IMR-90 (cell line): ENCODE data around the gene COX4I1.

Experiments
- CEBPB ChIP-seq: IDR thresholded peaks from 2 replicates; pipeline ENCODE4 v1.6.1; 2012; ENCODE audit warnings: low read depth, low read length, improper control_type of control experiment
- FOS ChIP-seq: fragments of 150-350 bp; IDR thresholded peaks from 2 replicates; pipeline ENCODE4 v1.6.1; 2016; ENCODE audit warnings: low read depth, low read length
- MAFK ChIP-seq: IDR thresholded peaks from 2 replicates; pipeline ENCODE4 v1.6.1; 2012; ENCODE audit warnings: low read depth, low read length, improper control_type of control experiment
- POLR2A ChIP-seq: IDR thresholded peaks from 2 replicates; pipeline ENCODE4 v1.6.1; 2012; ENCODE audit warnings: mild to moderate bottlenecking, low read depth, low read length
- RCOR1 ChIP-seq: IDR thresholded peaks from 2 replicates; pipeline ENCODE4 v1.6.1; 2012; ENCODE audit warnings: mild to moderate bottlenecking, low read length, improper control_type of control experiment; ENCODE audit not compliant: insufficient replicate concordance
- SMC3 ChIP-seq: fragments of 150-350 bp; IDR thresholded peaks from 2 replicates; pipeline ENCODE4 v1.6.1; 2016; ENCODE audit warnings: low read depth, mild to moderate bottlenecking, antibody characterized with exemption, low read length, moderate library complexity
- TF ChIP-seq, protein P1 (sequence below): conservative IDR thresholded peaks from 2 replicates; pipeline ENCODE4 v1.5.1; 2012; ENCODE audit warnings: mild to moderate bottlenecking, low read depth, low read length, improper control_type of control experiment

DNA sequence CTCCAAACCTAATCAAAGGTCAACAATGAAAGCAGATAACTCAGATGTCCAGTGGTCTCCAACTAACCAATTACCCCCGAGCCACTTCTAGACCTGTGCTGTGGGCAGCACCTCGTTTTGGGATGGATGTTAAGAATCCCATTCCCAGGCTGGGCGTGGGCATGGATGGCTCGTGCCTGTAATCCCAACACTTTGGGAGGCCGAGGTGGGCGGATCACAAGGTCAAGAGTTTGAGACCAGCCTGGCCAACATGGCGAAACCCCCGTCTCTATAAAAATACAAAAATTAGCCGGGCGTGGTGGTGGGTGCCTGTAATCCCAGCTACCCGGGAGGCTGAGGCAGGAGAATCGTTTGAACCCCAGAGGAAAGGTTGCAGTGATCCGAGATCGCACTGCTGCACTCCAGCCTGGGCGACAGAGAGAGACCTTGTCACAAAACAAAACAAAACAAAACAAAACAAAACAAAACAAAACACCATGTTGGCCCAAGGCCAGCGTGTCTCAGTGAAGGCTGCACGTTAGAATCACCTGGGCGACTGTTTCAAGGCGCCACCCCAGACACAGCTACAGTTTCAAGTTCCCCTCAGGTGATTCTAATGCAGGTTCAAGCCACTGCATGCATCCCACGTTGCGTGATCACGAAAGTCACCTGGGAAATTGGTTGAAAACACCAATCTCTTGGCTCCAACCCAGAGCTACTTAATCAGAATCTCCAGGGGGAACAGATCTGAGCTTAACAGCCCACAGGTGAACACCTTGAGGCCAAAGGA lies 21.3 kb downstream of the COX4I1 start:
- TF ChIP-seq, protein P1, sequence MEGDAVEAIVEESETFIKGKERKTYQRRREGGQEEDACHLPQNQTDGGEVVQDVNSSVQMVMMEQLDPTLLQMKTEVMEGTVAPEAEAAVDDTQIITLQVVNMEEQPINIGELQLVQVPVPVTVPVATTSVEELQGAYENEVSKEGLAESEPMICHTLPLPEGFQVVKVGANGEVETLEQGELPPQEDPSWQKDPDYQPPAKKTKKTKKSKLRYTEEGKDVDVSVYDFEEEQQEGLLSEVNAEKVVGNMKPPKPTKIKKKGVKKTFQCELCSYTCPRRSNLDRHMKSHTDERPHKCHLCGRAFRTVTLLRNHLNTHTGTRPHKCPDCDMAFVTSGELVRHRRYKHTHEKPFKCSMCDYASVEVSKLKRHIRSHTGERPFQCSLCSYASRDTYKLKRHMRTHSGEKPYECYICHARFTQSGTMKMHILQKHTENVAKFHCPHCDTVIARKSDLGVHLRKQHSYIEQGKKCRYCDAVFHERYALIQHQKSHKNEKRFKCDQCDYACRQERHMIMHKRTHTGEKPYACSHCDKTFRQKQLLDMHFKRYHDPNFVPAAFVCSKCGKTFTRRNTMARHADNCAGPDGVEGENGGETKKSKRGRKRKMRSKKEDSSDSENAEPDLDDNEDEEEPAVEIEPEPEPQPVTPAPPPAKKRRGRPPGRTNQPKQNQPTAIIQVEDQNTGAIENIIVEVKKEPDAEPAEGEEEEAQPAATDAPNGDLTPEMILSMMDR, result no peak
- no peak for TF ChIP-seq CEBPB
- no peak for TF ChIP-seq FOS
- TF ChIP-seq POLR2A, result no peak
- TF ChIP-seq RCOR1, result no peak
- no peak for TF ChIP-seq MAFK
- TF ChIP-seq SMC3, result no peak
